Liver (tissue), 3 donors: Measurements from ENCODE around the gene ATG16L1.

Experiments
- CTCF ChIP-seq: fragments of 150-350 bp; IDR thresholded peaks from 2 replicates; pipeline ENCODE4 v1.5.1; 2017; ENCODE audit warnings: improper control_type of control experiment, low read depth, low read length; ENCODE audit not compliant: missing input control
- RXRA ChIP-seq, 2 donors: IDR thresholded peaks; 2 replicates each; pipeline ENCODE4 v1.6.1; 2017 to 2018; ENCODE audit warnings: antibody characterized with exemption in 2 of 2, mild to moderate bottlenecking in 1 of 2
- YY1 ChIP-seq: IDR thresholded peaks from 2 replicates; pipeline ENCODE4 v1.6.1; 2016; ENCODE audit warnings: antibody characterized with exemption, mild to moderate bottlenecking
- TF ChIP-seq, protein P1 (sequence below): IDR thresholded peaks from 2 replicates; pipeline ENCODE4 v1.6.1; 2016; ENCODE audit warnings: antibody characterized with exemption
- donor health status: healthy.
- donor health status: healthy.

DNA sequence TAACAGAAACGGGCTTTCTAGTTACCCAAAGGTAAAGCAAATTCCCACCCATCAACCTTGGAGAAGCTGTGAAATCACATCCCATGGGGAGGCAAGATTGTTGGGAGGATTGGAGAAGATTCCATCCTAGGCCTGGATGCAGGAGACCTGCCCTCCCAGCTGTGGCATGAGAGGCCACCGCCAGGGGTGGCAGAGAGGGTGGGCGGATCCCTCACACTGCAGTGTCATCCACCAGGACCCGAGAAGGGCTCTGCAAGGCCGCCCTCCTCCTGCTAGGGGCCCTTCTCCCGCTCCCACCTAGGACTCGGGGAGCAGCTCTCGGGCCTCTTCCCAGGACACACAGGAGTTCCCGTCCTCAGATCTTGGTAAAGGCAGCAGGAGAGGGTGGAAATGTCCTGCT lies 15.5 kb upstream of the ATG16L1 start:
- TF ChIP-seq, protein P1, sequence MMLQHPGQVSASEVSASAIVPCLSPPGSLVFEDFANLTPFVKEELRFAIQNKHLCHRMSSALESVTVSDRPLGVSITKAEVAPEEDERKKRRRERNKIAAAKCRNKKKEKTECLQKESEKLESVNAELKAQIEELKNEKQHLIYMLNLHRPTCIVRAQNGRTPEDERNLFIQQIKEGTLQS: no peak
- no peak for TF ChIP-seq CTCF
- no peak for TF ChIP-seq YY1
- no peak for TF ChIP-seq RXRA (IDR thresholded peaks at IDR 0.05)
